ENCODE results near the gene ATP9B. TPM values are rescaled to one million over a fixed set of nuclear protein-coding genes. Genes with fewer than 3 reads are reported as not detected.
"Not testable (repeated sequence)": the region's sequence is repeated elsewhere in the genome, so short reads cannot be mapped to it uniquely, and the experiment has no call there.

ATP9B gene
- total RNA-seq, 1 donor from 2014 or later = 49.2 TPM

DNA sequence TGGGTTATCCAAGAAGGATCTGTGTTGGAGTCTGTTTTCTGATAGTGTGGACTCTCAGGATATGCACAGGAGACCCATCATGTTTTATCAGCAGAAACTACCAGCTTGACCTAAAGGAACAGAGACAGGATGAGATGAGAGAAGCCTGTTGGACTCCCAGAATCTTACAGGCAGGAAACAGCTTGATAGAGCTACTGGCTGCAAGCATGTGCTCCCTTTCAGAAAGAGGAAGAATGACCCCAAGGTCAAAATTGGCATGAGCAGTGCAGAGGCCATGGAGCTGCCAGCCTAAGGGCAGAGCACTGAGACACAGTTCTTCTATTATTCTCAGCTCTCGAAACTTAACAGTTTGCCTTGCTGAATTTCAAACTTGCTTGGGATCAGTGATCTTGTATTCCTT, 191.3 kb downstream of the ATP9B start:
- DNase-seq = no peak
- no peak for TF ChIP-seq CTCF (IDR thresholded peaks at IDR 0.05)
- H3K9me3 Mint-ChIP-seq = no peaks in the 10 kb centered on the region
- no peak for ATAC-seq (ENCODE audit: low read depth)
- peaks cover 18% of the 10 kb centered on the region for H3K4me1 Mint-ChIP-seq
- peaks cover 31% of the 10 kb centered on the region for H3K36me3 Mint-ChIP-seq (ENCODE audit: low read depth)
- ChIA-PET POLR2A (no interaction called here), CTCF (no interaction called here)
- intact Hi-C loops (cut with micrococcal nuclease) = no loop called here
- H3K27me3 Mint-ChIP-seq = no peaks in the 10 kb centered on the region
- H3K27ac Mint-ChIP-seq = no peak overlapping the region
- no peak overlapping the region for H3K4me3 Mint-ChIP-seq

- DNase-seq; H3K4me1 Mint-ChIP-seq; H3K27me3 Mint-ChIP-seq; ATAC-seq (ENCODE audit: low read depth); intact Hi-C loops (cut with micrococcal nuclease); H3K9me3 Mint-ChIP-seq; H3K27ac Mint-ChIP-seq; CTCF ChIA-PET; H3K4me3 Mint-ChIP-seq; POLR2A ChIA-PET: not testable (repeated sequence)
- H3K36me3 Mint-ChIP-seq (ENCODE audit: low read depth) = peaks cover 32% of the 10 kb centered on the region
These were observed 195.9 kb downstream of the ATP9B start for GRCh38 chr18:79265068-79265467.

DNA sequence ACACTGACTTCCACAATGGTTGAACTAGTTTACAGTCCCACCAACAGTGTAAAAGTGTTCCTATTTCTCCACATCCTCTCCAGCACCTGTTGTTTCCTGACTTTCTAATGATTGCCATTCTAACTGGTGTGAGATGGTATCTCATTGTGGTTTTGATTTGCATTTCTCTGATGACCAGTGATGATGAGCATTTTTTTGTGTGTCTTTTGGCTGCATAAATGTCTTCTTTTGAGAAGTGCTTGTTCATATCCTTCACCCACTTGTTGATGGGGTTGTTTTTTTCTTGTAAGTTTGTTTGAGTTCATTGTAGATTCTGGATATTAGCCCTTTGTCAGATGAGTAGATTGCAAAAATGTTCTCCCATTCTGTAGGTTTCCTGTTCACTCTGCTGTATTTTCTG, 202.6 kb downstream of the ATP9B start:
- DNase-seq; H3K27ac Mint-ChIP-seq; ATAC-seq (ENCODE audit: low read depth); H3K9me3 Mint-ChIP-seq; intact Hi-C loops (cut with micrococcal nuclease); POLR2A ChIA-PET; H3K4me1 Mint-ChIP-seq; H3K27me3 Mint-ChIP-seq; H3K4me3 Mint-ChIP-seq; CTCF ChIA-PET: not testable (repeated sequence)
- peaks cover 41% of the 10 kb centered on the region for H3K36me3 Mint-ChIP-seq (ENCODE audit: low read depth)

GRCh38 chr18:79272916-79273315, 203.7 kb downstream of the ATP9B start:
- no peak for TF ChIP-seq CTCF (IDR thresholded peaks at IDR 0.05)
- Mint-ChIP-seq H3K4me1 (peaks cover 4% of the 10 kb centered on the region), H3K4me3 (no peak overlapping the region), H3K9me3 (no peaks in the 10 kb centered on the region), H3K36me3 (ENCODE audit: low read depth) (peaks cover 42% of the 10 kb centered on the region), H3K27me3 (no peaks in the 10 kb centered on the region), H3K27ac (no peak overlapping the region)
- POLR2A ChIA-PET = no interaction called here
- intact Hi-C loops (cut with micrococcal nuclease) = no loop called here
- DNase-seq (no peak), ATAC-seq (ENCODE audit: low read depth) (no peak)
- CTCF ChIA-PET = no interaction called here

DNA sequence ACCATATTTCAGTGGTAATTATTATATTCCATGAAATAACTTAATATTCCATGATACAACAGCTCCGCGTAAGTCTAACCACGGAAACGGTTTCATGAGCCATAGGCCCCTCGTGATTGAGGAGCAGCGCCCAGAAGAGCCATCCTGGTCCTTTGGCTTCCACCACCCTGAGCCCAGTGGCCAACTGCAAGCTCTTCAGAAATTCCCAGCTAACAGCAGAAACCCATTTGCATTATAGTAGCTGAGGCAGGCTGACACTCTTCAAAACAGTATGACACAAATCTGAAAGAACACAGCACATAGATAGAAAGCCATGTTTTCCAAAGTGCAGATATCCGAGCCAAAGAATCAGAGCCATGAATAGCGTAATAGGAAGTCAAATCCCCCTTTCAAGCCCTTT, 205.6 kb downstream of the ATP9B start:
- no peak overlapping the region for H3K27ac Mint-ChIP-seq
- ATAC-seq (ENCODE audit: low read depth) (no peak), DNase-seq (no peak)
- no peak for TF ChIP-seq CTCF (IDR thresholded peaks at IDR 0.05)
- no peak overlapping the region for H3K4me3 Mint-ChIP-seq
- peaks cover 47% of the 10 kb centered on the region for H3K36me3 Mint-ChIP-seq (ENCODE audit: low read depth)
- H3K27me3 Mint-ChIP-seq = no peaks in the 10 kb centered on the region
- no peaks in the 10 kb centered on the region for H3K9me3 Mint-ChIP-seq
- ChIA-PET POLR2A (no interaction called here), CTCF (no interaction called here)
- peaks cover 4% of the 10 kb centered on the region for H3K4me1 Mint-ChIP-seq
- intact Hi-C loops (cut with micrococcal nuclease) = no loop called here

GRCh38 chr18:79275461-79275860, 206.3 kb downstream of the ATP9B start:
- H3K27me3 Mint-ChIP-seq = no peaks in the 10 kb centered on the region
- ATAC-seq (ENCODE audit: low read depth) (no peak), DNase-seq (no peak)
- no peak for TF ChIP-seq CTCF (IDR thresholded peaks at IDR 0.05)
- intact Hi-C loops (cut with micrococcal nuclease) = no loop called here
- POLR2A ChIA-PET = no interaction called here
- CTCF ChIA-PET = no interaction called here
- no peak overlapping the region for H3K27ac Mint-ChIP-seq
- peaks cover 4% of the 10 kb centered on the region for H3K4me1 Mint-ChIP-seq
- no peak overlapping the region for H3K4me3 Mint-ChIP-seq
- peaks cover 50% of the 10 kb centered on the region for H3K36me3 Mint-ChIP-seq (ENCODE audit: low read depth)
- no peaks in the 10 kb centered on the region for H3K9me3 Mint-ChIP-seq
